Putamen (tissue), 1 donor: ENCODE results near the gene CSK.

Experiments used
- DNase-seq: peaks from one replicate; pipeline ENCODE4 v3.0.0-alpha.2; 2016; ENCODE audit warnings: low spot score

Gene CSK

DNA sequence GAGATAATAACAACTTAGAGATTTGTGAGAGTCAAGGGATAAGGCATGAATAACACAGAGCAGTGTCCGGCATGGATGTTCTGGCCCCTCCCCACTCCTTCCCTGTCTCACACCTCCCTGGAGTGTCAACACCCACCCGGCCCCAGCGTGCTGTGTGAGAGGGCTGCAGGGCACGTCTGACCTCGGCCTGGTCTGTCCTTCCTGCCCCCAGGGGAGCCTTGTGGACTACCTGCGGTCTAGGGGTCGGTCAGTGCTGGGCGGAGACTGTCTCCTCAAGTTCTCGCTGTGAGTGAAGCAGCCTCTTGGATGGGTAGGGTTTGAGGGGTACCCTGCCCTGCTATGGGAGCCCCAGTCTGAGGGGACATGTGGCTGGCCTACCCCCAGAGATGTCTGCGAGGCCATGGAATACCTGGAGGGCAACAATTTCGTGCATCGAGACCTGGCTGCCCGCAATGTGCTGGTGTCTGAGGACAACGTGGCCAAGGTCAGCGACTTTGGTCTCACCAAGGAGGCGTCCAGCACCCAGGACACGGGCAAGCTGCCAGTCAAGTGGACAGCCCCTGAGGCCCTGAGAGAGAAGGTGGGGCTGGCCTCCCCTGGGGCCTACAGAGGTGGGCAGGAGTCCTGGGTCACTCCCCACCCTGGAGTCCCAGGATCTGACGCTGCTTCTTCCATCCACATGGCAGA, 19.6 kb downstream of the CSK start:
- no peak for DNase-seq

DNA sequence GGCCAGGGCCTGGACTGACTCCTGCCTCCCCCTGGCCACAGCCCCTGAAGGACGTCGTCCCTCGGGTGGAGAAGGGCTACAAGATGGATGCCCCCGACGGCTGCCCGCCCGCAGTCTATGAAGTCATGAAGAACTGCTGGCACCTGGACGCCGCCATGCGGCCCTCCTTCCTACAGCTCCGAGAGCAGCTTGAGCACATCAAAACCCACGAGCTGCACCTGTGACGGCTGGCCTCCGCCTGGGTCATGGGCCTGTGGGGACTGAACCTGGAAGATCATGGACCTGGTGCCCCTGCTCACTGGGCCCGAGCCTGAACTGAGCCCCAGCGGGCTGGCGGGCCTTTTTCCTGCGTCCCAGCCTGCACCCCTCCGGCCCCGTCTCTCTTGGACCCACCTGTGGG, 20.4 kb downstream of the CSK start:
- DNase-seq, result no peak

DNA sequence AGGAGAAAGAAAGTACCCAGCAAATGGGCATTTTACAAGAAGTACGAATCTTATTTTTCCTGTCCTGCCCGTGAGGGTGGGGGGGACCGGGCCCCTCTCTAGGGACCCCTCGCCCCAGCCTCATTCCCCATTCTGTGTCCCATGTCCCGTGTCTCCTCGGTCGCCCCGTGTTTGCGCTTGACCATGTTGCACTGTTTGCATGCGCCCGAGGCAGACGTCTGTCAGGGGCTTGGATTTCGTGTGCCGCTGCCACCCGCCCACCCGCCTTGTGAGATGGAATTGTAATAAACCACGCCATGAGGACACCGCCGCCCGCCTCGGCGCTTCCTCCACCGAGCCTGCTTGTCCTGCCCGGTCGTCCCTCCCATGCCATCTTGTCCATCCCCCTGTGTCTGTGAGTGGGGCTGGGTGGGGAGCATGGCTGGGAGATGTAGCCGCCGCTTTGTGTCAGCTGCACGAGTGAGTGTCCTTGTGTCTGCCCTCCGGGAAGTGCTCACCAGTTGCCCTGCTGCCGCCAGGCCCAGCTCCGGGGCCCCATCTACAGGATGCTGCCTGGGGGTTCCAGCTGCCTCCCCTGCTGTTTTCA, 21.1 kb downstream of the CSK start:
- DNase-seq, result no peak

DNA sequence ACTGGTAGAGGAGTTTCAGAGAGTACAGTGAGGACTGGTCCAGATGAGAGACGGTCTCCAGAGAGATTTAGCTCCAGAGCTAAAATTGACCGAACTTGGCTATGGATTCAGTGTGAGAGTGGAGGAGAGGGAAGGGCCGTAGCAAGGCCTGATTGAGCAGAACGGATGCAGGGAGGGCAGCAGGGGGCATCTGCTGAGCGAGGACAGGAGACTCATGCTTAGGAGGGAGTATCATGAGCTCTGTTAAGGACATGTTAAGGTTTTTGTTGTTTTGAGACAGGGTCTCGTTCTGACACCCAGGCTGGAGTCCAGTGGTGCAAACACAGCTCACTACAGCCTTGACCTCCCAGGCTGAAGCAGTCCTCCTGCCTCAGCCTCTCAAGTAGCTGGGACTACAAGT, 23.1 kb downstream of the CSK start:
- DNase-seq, result no peak

DNA sequence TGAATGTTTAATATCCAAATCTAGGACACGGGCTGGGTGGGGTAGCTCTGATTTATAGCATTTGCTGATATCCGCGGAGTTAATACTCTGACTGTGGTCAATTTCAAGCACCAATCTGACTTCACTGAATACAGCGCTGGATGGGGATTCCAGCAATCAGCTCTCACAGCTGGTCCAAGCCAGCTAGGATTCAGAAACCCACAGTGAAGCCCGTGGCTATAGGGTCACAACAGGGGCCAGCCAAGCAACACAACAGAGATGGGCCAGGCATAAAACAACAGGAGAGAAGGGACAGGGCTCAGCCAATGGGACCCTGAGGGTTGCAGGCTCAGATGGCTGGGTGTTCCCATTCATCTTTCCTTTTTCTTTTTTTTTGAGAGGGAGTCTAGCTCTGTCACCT, 25.4 kb downstream of the CSK start:
- DNase-seq, result no peak

DNA sequence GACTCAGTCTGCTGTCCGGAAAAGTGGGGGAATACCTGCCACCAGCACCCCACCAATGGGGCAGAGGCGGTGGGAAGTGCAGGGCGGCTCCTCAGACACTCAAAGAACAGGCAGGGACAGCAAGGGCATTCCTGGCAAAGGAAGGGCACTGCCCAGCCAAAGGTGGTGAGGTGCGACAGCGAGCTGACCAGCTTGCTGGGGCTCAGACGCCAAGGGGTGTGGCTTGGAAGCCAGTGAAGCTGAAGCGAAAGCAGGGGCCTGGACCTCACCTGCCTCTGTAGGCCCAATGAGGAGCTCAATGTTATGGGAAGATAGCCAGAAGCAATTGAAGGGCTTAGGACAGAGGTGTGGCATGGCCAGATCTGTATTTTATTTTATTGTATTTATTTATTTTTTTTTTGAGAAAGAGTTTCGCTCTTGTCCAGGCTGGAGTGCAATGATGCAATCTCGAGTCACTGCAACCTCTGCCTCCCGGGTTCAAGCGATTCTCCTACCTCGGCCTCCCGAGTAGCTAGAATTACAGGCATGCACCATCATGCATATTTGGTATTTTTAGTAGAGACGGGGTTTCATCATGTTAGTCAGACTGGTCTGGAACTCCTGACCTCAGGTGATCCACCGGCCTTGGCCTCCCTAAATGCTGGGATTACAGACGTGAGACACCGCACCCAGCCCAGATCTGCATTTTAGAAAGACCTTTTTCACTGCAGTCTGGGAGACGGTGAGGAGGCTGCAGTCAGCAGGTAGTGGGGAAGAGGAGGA, 26.4 kb downstream of the CSK start:
- no peak for DNase-seq

DNA sequence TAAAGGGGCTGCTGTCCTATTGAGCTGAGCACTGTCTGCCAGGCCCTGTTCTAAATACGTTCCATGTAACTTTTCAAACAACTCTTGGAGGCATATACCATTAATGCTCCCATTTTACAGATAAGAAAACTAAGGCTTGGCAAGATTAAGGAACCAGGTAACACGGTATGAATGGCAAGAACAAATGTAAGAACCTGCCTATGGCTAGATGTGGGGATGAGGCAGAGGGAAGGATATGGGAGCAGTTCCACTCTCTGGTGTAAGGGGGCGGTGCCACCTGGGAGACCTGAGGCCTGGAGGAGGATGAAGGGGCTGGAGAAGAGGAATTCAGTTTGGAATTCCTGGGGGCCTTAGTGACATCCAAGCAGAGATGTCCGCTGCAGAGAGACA, 27.0 kb downstream of the CSK start:
- no peak for DNase-seq

DNA sequence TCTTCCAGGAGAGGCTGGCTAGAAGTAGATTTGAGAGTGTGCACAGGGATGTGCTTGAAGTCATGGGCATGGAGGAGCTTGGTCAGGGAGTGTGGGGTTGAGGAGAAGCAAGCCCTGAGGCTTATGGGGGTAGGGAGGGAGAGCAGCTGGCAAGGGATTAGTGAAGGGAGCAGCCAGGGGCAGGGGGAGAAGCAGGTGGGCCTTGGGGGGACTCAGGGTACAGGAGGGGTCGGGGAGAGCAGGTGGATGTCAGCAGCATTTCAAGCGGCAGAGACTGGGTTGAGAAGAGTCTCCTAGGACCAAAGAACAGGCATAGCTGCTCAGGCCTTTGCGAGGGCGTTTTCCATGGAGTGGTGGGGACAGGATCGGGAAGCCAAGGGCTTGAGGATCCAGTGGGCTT, 27.4 kb downstream of the CSK start:
- DNase-seq, result no peak

DNA sequence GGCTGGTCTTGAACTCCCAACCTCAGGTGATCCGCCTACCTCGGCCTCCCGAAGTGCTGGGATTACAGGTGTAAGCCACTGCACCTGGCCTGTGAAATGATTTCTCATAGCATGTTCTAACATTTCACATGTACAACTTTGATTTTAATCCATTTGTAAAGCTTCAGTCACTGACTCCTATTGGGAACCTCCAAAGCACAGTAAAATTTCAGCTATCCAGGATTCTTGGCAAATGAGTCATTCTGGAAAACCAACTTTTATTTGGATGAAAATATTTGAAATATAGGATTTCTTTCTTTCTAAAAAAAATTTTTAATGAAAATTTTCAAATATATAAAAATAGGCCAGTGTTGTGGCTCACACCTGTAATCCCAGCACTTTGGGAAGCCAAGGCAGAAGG, 28.1 kb downstream of the CSK start:
- DNase-seq, result no peak

DNA sequence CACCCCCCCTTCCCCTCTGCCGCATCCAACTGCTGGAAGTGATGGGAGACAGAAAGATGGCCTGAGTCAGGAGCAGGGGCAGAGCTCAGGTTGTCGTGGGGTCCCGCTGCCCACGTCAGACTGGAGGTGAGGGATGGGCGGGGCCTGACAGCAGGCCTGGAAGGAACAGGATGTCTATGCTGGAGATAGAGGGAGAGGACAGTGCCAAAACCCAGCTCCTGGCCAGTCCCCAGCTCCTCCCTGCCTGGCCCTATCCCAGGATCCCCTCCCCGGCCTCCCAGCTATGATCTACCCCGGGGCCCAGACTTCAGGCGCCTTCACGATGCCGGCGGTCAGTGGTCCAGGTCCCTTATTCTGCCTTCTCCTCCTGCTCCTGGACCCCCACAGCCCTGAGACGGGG, 30.7 kb downstream of the CSK start, which contains the start of gene LMAN1L:
LMAN1L (plus strand) TSS at position 303 of the 400 bp plus-strand sequence; CDS start at position 323, 20 bp downstream.
- DNase-seq, result no peak

DNA sequence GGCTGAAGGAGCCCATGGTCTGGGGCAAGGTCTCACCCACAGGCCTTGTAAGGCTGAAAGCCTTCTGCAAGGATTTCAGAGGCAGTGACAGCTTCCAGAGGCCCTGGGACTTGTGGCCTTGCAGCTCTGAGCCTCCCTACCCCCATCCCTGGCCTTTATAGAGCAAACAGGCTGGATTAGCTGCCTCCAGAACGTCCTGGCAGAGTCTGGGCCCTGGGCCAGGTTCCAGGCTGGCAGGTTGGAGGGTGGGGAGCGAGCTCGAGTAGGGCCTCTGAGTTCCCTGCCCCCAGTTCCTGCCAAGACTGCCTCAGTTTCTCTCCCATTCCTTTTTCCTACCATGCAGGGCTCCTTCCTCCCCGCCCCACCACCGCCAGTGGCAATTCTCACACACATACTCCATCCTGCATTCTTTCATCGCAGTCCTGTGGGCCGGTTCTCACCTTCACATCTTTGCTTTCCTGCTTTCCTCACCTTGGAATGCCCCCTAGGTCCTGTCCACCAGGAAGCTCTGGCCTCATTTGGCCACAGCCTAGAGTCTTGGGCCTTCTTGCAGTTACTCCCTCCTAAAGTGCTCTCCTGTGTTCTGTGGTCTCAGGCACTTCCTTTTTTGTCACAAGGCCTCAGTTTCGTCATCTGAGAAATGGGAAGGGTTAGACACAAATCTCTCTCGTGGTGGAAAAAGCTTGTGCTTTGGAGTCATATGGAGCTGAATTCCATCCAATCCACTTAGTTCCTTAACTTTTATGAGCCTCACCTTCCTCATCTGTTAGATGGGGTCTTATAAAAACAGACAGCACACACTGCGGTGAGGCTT, 33.4 kb downstream of the CSK start:
- DNase-seq, result no peak

DNA sequence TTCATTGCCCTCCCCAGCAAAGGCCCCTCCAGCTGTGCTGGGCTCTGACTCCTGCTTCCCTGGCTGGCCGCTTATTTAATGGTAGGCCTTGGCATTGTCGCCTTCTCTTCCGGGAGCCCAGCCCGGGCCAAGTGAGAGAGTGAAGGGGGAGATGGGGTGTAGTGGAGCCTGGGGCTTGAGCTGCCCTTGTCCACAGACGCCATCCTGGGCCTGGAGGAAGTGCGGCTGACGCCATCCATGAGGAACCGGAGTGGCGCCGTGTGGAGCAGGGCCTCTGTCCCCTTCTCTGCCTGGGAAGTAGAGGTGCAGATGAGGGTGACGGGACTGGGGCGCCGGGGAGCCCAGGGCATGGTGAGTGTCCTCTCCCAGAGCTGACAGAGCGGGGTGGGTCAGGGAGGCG, 34.1 kb downstream of the CSK start:
- no peak for DNase-seq

DNA sequence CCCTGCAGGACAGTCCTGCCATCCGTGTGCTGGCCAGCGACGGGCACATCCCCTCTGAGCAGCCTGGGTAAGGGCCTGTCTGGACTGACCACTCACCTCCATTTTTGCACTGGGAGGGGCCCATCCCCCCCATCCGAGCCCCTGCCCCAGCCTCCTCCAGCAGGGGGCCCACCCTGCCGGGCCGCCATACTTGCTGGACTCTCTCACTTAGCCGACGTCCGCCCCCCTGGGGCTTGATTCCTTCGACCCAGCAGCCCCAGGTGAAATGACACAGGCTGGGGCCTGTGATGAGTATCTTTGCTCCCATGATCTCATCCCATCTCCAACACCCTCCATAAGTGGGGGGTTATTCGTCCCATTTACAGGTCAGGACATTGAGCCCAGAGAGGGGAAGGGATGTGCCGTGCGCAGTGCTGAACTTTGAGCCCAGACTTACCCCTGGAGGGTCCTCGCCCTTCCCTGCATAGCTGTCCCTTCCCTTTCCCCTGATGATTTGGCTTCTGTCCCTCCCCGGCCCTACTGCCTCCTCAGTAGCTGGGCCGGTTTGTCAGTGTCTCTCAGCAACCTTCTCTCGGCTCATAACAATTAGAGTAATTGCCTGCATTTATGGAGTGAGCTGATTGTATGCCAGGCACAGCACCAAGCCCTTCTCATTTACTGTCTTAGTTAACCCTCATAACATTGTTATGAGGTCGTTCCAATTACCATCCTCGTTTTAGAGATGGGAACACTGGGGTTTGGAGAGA, 34.9 kb downstream of the CSK start:
- DNase-seq, result no peak

DNA sequence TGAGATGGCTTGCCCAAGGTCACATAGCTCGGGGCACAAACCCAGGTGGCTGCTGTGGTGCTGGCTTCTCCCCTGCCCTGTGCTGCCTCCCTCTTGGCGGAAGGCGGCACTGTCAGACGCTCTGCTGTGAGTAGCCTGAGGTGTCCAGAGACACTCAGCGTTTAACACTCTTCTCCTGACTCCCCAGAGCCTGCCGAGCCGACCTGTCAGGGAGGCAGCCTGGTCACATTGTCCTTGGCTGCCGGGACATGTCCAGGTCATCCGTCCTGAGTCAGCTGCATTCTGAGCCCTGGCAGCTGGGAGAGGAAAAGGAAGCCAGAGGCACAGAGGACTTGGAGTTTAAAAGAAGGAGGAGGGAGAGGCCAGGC, 35.5 kb downstream of the CSK start:
- DNase-seq, result no peak

DNA sequence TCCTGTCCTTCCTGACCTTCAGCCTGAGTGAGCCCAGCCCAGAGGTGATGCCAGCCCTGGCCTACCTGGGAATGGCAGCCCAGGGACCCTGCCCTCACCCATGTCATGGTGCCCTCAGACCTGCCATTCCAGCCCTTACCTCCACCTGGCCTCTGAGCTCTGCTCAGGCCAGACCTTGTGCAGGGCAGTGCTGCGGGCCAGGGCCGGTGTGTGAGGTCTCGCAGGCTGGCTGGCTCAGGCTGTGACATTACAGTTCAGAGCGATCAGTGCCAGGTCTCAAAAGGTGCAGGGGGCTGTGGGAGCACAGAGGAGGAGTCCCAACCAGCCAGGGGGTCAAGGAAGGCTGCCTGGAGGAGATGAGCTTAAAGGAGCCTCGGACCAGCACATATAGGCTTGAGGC, 38.2 kb downstream of the CSK start:
- no peak for DNase-seq

DNA sequence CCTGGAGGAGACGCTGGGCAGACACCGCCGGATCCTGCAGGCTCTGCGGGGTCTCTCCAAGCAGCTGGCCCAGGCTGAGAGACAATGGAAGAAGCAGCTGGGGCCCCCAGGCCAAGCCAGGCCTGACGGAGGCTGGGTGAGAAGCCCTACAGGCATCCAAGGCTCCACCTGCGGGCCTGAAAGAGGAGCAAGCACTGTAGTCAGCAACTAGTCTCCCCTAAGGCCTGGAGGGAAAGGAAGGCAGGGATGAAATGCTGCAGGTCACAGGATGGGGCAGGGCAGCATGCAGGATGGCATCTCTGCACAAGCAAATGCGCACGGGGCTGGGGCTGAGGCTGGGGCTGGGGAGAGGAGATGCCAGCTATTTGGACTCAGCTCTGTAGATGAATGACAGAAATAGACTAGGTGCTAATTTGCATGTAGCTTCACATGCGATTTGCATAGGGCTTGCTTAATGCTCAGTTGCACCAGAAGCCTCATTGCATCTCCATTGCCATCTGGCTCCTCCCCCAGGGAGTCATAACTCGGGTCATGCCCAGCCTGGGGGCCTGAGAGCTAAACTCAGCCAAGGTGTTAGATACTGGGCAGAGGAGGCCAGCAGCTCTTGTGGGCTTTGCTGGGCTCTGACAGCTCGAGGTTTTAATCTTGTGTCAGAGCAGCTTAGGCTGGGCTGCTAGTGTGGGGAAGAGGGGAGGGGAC, 39.4 kb downstream of the CSK start:
- no peak for DNase-seq

DNA sequence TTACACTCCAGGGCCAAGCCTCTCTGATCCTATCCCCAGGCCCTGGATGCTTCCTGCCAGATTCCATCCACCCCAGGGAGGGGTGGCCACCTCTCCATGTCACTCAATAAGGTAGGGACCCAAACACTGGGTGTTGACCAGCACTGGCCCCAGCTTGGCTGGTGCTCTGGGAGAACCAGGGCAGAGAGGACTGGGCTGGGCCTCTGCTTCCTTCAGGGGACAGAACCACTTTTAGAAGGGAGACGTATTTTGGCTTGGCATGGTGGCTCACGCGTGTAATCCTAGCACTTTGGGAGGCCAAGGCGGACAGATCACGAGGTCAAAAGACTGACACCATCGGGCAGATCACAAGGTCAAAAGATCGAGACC, 39.9 kb downstream of the CSK start:
- DNase-seq, result no peak

DNA sequence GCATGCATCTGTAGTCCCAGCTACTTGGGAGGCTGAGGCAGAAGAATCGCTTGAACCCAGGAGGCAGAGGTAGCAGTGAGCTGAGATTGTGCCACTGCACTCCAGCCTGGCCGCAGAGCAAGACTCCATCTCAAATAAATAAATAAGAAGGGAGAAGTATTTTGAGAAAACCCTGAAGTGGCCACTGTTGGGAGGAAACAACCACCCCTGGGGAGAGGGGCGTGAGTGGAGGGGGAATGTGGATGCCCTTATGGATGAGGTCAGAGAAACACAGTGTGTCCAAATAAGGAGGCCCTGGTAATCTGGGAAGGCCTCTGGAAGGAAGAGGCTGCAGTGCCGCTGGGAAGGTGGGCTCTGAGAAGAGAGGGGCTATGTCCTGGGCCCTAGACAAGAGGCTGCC, 40.4 kb downstream of the CSK start:
- DNase-seq, result no peak

DNA sequence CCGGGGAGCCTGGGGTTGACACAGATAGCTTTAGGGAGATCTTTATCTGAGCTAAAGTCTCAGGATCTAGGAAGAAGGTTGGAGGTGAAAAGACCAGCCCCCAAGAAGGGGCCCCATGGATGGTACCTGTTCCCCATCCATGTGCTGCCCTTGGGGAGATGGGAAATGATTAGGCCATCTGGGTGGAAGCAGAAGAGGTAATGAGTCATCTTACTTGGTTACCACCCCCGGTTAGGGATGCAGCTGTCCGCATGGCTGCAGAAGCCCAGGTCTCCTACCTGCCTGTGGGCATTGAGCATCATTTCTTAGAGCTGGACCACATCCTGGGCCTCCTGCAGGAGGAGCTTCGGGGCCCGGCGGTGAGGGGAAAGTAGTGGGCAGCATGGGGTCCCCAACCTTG, 41.4 kb downstream of the CSK start:
- DNase-seq, result no peak

DNA sequence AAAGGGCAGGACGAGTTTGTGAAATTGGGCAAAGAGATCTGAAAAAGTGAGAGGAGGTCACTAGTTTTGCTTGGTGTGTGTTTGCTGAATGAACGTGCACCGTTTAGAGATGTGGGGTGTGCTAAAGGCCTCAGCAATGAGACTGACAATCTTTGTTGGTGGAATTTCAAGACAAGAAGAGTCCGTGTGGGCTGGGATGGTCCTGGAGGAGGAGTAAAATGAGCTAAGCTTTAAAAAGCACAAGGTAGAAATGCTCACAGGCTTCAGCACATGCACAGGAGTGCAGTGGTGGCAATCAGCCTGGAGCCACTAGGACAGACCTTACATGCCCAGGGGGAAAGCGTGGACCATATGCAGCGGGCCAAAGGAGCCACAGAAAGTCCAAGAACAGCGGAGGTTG, 43.1 kb downstream of the CSK start:
- DNase-seq, result peak; percentile 65

DNA sequence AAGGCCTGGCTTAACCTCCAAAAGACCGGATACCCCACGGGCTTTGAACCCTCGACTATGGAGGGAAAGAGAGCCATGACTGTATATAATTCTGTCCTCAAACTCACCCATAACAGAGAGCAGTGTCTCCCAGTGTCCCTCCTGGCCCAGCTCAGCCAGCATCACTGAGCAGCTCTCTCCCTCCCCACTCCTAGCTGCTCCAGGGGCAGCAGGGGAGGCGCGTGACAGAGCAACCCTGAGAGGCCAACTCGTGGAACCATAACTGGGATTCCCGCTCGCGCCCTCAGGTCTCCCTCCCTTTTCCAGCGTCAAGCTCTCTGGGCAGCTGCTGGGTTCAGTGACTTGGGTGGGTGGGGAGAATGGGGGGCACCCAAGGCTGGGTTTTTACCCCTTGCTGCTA, 44.0 kb downstream of the CSK start:
- DNase-seq, result no peak
